Measurements from ENCODE around the gene MAGI2.

The MAGI2 gene

DNA sequence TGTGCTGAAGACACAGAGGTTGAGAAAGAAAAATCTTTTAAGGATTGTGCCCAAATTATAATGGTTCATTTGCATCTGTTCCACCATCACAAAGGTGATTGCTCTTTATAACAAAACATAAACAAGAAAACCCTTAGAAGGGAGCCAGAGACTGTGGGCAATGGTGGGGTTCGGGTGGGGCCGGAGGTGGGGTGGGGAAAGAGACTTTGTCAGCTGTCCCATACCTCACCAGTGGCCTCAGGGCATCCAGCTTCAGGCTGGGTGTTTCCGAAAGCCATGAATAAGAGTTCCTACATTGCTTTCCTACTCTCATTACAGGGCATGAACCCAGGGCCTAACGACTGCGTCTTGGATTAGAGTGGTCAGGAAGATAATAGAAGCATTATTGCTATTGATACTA, 1427.0 kb downstream of the MAGI2 start:
- Histone ChIP-seq H3K9ac (ENCODE audit: low read length) (no peak overlapping the region), H3K36me3 (ENCODE audit: control insufficient read depth, insufficient read depth, low read length) (no peaks in the 10 kb centered on the region), H3K9me3 (ENCODE audit: control insufficient read depth, insufficient read depth, low read depth, low read length) (no peaks in the 10 kb centered on the region), H3K27me3 (ENCODE audit: control insufficient read depth, insufficient read depth, low read length) (no peaks in the 10 kb centered on the region), H3K27ac (ENCODE audit: low read depth, low read length) (no peak overlapping the region), H3K4me3 (ENCODE audit: low read depth, low read length) (no peak overlapping the region), H3K4me1 (ENCODE audit: control insufficient read depth, insufficient read depth, low read length) (peaks cover 6% of the 10 kb centered on the region; the same call in 1 of the 2 replicates)

DNA sequence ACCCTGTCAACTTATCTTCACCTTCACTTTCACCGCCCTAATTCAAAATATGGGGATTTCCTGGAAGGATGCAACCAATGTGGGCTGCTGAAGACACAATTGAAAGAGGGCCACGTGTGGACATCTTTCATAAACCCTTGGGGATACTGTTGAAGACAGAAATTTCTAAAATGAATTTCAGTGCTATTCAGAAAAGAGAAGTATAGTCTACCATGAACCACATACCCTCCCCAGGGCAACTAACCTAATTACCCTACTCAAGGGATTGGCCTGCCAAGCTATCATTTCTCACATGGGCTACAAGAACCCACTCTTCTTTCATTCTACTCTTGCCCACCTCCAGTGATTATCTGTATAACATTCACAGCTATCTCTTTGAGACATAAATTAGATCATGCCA, 1428.9 kb downstream of the MAGI2 start:
- H3K27ac ChIP-seq (ENCODE audit: low read depth, low read length), result no peak overlapping the region
- H3K9ac ChIP-seq (ENCODE audit: low read length), result no peak overlapping the region
- H3K36me3 ChIP-seq (ENCODE audit: control insufficient read depth, insufficient read depth, low read length), result no peaks in the 10 kb centered on the region
- H3K9me3 ChIP-seq (ENCODE audit: control insufficient read depth, insufficient read depth, low read depth, low read length), result no peaks in the 10 kb centered on the region
- peaks cover 6% of the 10 kb centered on the region; the same call in 1 of the 2 replicates for H3K4me1 ChIP-seq (ENCODE audit: control insufficient read depth, insufficient read depth, low read length)
- H3K4me3 ChIP-seq (ENCODE audit: low read depth, low read length), result no peak overlapping the region
- H3K27me3 ChIP-seq (ENCODE audit: control insufficient read depth, insufficient read depth, low read length), result no peaks in the 10 kb centered on the region

DNA sequence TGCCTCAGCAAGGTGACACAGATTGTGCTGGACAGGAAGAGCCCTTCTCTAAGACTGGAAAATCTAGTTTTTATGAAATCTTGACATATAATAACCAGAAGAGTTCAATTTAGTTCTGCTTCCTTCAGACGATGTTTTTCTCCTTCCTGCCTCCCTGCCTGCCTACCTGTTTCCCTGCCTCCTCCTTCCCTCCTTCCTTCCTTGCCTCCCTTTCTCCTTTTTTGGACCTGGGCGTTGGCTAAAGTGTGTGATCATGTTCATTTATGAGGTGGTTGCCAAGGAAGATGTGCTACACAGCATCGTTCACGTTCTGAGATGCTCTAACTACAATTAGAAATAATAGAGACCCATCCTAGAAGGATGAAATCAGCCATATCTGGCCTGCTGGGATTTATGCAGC, 1430.3 kb downstream of the MAGI2 start:
- no peak overlapping the region for H3K4me3 ChIP-seq (ENCODE audit: low read depth, low read length)
- H3K9ac ChIP-seq (ENCODE audit: low read length), result no peak overlapping the region
- H3K4me1 ChIP-seq (ENCODE audit: control insufficient read depth, insufficient read depth, low read length), result peaks cover 12% of the 10 kb centered on the region; the same call in 1 of the 2 replicates
- H3K27ac ChIP-seq (ENCODE audit: low read depth, low read length), result no peak overlapping the region
- no peaks in the 10 kb centered on the region for H3K9me3 ChIP-seq (ENCODE audit: control insufficient read depth, insufficient read depth, low read depth, low read length)
- H3K36me3 ChIP-seq (ENCODE audit: control insufficient read depth, insufficient read depth, low read length), result no peaks in the 10 kb centered on the region
- H3K27me3 ChIP-seq (ENCODE audit: control insufficient read depth, insufficient read depth, low read length), result peaks cover 8% of the 10 kb centered on the region; the same call in 1 of the 2 replicates

DNA sequence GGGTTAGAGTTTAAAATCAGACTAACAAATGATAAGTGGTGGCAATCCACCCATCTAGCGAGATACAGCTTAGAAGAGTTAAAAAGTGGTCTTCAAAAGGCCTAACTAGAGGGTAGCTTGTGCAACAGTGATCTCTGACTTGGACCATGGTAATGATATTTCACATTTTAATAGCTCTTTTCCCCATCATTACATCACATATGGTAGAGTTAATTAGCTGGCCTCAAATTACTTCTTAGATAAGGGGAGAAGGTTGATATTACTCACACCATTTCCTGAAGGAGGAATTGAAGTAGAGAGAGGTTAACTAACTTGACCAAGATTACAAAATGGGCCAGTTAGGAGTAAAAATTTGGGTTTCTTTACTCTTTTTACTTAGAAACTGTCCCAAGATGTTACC, 1431.3 kb downstream of the MAGI2 start:
- Histone ChIP-seq H3K27ac (ENCODE audit: low read depth, low read length) (no peak overlapping the region), H3K36me3 (ENCODE audit: control insufficient read depth, insufficient read depth, low read length) (no peaks in the 10 kb centered on the region), H3K4me1 (ENCODE audit: control insufficient read depth, insufficient read depth, low read length) (peaks cover 20% of the 10 kb centered on the region), H3K4me3 (ENCODE audit: low read depth, low read length) (no peak overlapping the region), H3K27me3 (ENCODE audit: control insufficient read depth, insufficient read depth, low read length) (peaks cover 12% of the 10 kb centered on the region; the same call in 1 of the 2 replicates), H3K9me3 (ENCODE audit: control insufficient read depth, insufficient read depth, low read depth, low read length) (no peaks in the 10 kb centered on the region), H3K9ac (ENCODE audit: low read length) (no peak overlapping the region)

DNA sequence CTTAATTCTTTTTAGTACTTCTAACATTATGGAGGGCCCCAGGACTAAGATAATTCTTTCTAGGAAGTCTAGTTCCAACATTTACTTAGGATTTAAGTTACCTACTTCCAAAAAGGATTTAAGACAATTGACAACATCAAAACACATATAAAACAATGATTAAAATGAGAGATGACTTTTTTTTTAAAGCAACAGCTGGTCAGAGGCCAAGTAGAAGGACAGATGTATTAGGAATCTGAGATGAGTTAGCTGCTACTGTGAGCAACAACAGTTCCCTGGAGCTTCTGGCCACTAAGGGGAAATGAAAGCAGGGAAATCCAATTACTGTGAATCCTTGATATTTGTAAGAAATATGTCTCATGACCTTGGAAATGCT, 1432.6 kb downstream of the MAGI2 start:
- no peak overlapping the region for H3K27ac ChIP-seq (ENCODE audit: low read depth, low read length)
- H3K36me3 ChIP-seq (ENCODE audit: control insufficient read depth, insufficient read depth, low read length), result no peaks in the 10 kb centered on the region
- peaks cover 20% of the 10 kb centered on the region for H3K4me1 ChIP-seq (ENCODE audit: control insufficient read depth, insufficient read depth, low read length)
- H3K27me3 ChIP-seq (ENCODE audit: control insufficient read depth, insufficient read depth, low read length), result peaks cover 12% of the 10 kb centered on the region; the same call in 1 of the 2 replicates
- H3K9ac ChIP-seq (ENCODE audit: low read length), result no peak overlapping the region
- H3K9me3 ChIP-seq (ENCODE audit: control insufficient read depth, insufficient read depth, low read depth, low read length), result no peaks in the 10 kb centered on the region
- no peak overlapping the region for H3K4me3 ChIP-seq (ENCODE audit: low read depth, low read length)

DNA sequence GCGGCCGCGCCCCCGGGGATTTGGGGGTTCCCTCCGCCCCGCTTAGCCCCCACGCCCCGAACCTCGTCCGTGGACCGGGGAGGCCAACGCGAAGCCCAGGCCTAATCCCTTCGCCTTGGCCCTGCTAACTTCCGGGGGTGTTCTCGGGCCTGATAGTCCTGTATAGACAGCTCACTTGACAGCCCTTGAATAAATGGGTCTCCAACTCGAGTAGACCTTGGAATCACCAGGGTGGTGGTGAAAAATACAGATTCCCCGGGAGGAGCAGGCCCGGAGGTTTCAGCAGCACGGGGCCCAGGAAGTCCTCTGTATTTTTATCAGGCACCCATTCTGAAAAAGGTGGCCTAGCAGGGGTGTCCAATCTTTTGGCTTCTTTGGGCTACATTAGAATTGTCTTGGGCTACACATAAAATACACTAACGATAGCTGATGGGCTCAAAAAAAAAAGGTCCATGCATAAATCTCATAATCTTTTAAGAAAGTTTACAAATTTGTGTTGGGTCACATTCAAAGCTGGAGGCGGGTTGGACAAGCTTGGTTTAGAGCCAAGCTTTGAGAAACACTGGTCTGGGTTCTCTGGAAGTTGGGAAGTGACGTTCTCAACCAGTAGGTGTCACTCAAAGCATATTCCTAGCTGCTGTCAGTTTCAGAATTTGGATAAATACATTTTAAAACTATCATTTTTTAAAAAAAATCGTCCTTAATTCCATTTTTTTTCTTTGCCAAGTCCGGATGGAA, 1433.2 kb downstream of the MAGI2 start:
- H3K4me1 ChIP-seq (ENCODE audit: control insufficient read depth, insufficient read depth, low read length), result peaks cover 20% of the 10 kb centered on the region
- 0 out of 2 replicates have a peak overlapping the region, but pooled peaks have one; percentile 12 for H3K27ac ChIP-seq (ENCODE audit: low read depth, low read length)
- no peak overlapping the region for H3K9ac ChIP-seq (ENCODE audit: low read length)
- H3K9me3 ChIP-seq (ENCODE audit: control insufficient read depth, insufficient read depth, low read depth, low read length), result no peaks in the 10 kb centered on the region
- H3K36me3 ChIP-seq (ENCODE audit: control insufficient read depth, insufficient read depth, low read length), result no peaks in the 10 kb centered on the region
- H3K27me3 ChIP-seq (ENCODE audit: control insufficient read depth, insufficient read depth, low read length), result peaks cover 12% of the 10 kb centered on the region; the same call in 1 of the 2 replicates
- peak overlapping the region; percentile 78 for H3K4me3 ChIP-seq (ENCODE audit: low read depth, low read length)

DNA sequence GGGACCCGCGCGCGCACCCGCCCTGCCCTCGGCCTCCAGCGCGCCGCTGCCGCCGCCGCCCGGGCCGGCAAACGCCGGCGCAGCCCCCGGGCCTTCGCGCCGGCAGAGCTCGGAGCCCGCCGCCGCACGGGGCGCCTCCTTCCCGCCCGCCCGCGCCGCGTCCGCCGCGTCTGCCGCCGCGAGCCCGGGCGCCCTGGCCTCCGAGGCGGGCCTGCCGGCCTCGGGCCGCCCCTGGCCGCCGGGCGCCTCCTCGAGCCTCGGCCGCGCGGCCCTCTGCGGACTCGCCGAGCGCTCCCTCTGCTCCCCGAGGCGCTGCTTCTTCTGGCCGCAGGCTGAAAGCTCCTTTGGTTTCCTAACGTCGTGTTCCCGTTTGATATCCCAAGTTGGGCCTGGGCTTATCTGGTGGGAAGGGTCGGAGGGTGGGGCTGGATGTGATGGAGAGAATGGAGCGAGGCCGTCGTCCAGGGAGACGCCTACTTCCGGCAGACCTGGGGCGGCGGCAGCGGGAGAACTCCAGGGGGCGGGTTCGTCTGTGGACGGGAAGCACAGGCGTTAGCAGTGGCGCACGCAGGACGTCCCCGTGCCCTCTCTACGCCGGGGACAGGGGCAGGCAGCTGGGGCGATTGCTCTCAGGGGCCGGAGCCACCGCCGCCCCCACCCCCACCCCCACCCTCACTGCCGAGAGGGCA, 1433.9 kb downstream of the MAGI2 start:
- Histone ChIP-seq H3K4me3 (ENCODE audit: low read depth, low read length) (peak overlapping the region; percentile 78), H3K36me3 (ENCODE audit: control insufficient read depth, insufficient read depth, low read length) (no peaks in the 10 kb centered on the region), H3K27ac (ENCODE audit: low read depth, low read length) (no peak overlapping the region; the same call in 1 of the 2 replicates), H3K9me3 (ENCODE audit: control insufficient read depth, insufficient read depth, low read depth, low read length) (no peaks in the 10 kb centered on the region), H3K9ac (ENCODE audit: low read length) (peak overlapping the region; percentile 69), H3K27me3 (ENCODE audit: control insufficient read depth, insufficient read depth, low read length) (peaks cover 12% of the 10 kb centered on the region; the same call in 1 of the 2 replicates), H3K4me1 (ENCODE audit: control insufficient read depth, insufficient read depth, low read length) (peaks cover 20% of the 10 kb centered on the region)

DNA sequence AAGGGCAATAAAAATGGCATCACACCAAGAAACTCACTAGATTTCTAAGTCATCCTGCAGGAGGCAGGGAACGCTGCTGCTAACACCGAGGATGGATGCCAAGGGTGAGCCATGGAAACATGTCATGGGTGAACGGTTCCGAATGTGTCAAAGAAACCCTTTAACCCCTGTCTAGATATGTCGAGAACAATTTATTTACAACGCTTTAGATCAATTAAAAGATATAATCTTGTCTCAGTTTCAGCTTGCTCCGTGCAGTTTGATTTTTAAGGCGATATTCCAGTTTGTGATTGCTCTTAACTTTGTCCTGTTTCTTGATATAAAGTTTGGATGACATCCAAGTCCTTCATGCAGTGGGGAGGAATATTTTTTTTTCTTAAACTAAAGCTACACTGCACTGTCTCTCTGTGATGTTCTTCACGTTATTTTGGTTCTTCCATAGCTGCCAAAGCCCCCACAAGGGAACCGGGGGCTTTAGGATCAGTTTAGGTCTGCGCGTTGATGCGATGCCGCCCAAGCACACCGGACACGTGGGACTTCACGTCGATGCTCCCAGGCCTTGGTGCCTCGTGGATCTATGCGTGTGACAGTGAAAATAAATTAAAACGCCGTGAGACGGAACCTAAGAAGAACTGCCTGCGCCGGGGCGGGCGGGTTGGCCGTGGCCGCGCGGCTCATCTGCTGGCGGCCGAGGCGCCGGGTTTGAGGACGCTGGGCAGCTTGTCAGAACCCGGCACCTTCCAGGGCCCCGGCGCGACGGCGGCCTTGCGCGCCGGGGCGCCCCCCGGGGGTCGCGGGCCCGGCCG, 1434.6 kb downstream of the MAGI2 start:
- Histone ChIP-seq H3K9me3 (ENCODE audit: control insufficient read depth, insufficient read depth, low read depth, low read length) (no peaks in the 10 kb centered on the region), H3K27me3 (ENCODE audit: control insufficient read depth, insufficient read depth, low read length) (peaks cover 12% of the 10 kb centered on the region; the same call in 1 of the 2 replicates), H3K27ac (ENCODE audit: low read depth, low read length) (no peak overlapping the region), H3K4me3 (ENCODE audit: low read depth, low read length) (peak overlapping the region; percentile 57), H3K36me3 (ENCODE audit: control insufficient read depth, insufficient read depth, low read length) (no peaks in the 10 kb centered on the region), H3K4me1 (ENCODE audit: control insufficient read depth, insufficient read depth, low read length) (peaks cover 20% of the 10 kb centered on the region), H3K9ac (ENCODE audit: low read length) (peak overlapping the region; percentile 55)

DNA sequence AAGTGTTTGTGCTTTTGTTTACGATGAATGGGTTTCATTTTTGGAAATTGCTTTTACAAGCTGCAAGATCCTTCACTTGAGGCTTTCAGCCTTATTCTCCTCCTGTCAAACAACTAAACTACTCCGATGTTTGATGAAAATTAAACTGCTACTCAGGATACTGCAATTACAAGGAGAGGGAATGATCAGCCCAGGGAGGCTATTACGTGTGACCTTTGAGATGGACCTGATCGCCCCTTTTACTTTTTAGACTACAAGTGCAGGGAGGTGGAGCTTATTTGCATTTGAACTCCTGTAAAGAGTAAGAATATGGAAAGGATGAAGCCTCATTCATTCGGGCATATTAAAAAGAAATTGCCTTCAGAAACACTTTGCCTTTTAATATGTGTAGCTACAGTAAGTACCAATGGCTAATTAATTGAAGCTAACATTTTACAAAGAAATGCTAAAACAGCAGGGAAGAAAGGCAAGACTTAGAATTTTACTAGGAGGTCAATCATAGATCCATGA, 1435.8 kb downstream of the MAGI2 start:
- peaks cover 12% of the 10 kb centered on the region; the same call in 1 of the 2 replicates for H3K27me3 ChIP-seq (ENCODE audit: control insufficient read depth, insufficient read depth, low read length)
- H3K4me1 ChIP-seq (ENCODE audit: control insufficient read depth, insufficient read depth, low read length), result peaks cover 20% of the 10 kb centered on the region
- peak overlapping the region; percentile 17; the same call in 1 of the 2 replicates for H3K4me3 ChIP-seq (ENCODE audit: low read depth, low read length)
- no peaks in the 10 kb centered on the region for H3K36me3 ChIP-seq (ENCODE audit: control insufficient read depth, insufficient read depth, low read length)
- H3K9ac ChIP-seq (ENCODE audit: low read length), result no peak overlapping the region
- H3K27ac ChIP-seq (ENCODE audit: low read depth, low read length), result no peak overlapping the region
- H3K9me3 ChIP-seq (ENCODE audit: control insufficient read depth, insufficient read depth, low read depth, low read length), result no peaks in the 10 kb centered on the region

DNA sequence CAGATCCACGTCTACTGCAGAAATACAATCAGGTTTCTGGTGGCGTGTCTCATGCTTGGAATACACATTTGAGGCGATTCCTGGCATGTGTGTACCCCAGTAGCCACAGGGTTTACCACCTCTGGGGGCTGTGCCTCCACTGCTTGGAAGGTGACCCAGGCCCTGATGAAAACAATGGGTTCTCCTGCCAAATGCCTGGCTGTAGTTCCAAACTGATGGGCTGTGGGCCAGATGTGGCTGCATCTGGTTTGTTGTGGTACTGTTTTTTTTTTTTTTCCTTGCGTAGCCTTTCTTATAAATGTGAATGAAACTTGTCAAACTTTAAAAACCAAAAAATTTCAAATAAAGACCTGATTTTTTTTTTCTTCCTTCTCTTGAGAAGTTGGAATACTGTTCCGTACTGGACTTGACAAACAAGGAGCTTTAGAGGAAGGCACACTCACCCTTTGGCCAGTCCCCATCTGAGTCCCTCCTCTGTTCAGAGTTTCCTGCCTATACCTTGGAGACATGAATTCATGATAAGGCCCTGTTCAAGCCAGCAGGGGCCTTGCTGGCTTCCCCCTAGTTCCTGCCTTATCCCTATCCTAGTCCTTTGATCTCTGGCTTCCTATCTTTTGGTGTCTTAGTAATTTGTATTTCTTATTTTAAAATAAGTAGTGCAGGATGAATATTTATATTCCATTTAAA, 1437.8 kb downstream of the MAGI2 start:
- no peaks in the 10 kb centered on the region for H3K9me3 ChIP-seq (ENCODE audit: control insufficient read depth, insufficient read depth, low read depth, low read length)
- H3K36me3 ChIP-seq (ENCODE audit: control insufficient read depth, insufficient read depth, low read length), result no peaks in the 10 kb centered on the region
- H3K4me1 ChIP-seq (ENCODE audit: control insufficient read depth, insufficient read depth, low read length), result peaks cover 20% of the 10 kb centered on the region
- H3K9ac ChIP-seq (ENCODE audit: low read length), result no peak overlapping the region
- H3K27ac ChIP-seq (ENCODE audit: low read depth, low read length), result no peak overlapping the region
- H3K4me3 ChIP-seq (ENCODE audit: low read depth, low read length), result no peak overlapping the region
- peaks cover 12% of the 10 kb centered on the region; the same call in 1 of the 2 replicates for H3K27me3 ChIP-seq (ENCODE audit: control insufficient read depth, insufficient read depth, low read length)

Measured in HUES6 (cell line).